ENCODE results near the gene STRN. TPM values are rescaled to one million over a fixed set of nuclear protein-coding genes. Genes with fewer than 3 reads are reported as not detected.
A peak's percentile ranks its signal among the peaks of the same experiment; 100 is the strongest.

The STRN gene
- total and polyA plus RNA-seq, 2 of the 13 experiments (the other 11 are each of a cell fraction or from before 2014, with no cell fraction given): 10.4 to 19.3 TPM

GRCh38 chr2:36886664-36887063 is 79.7 kb downstream of the STRN start:
- POLR2A ChIA-PET: no interaction called here
- WGBS (ENCODE audit: low lambda C conversion rate): 95% methylated on average over 1 of the region's 1 CpG
- H3K36me3 ChIP-seq (replicated peaks in 1 of 2; ENCODE audit: control insufficient read depth in 1 of 2, insufficient read depth in 2 of 2, low read length in 2 of 2): peaks cover 2 to 22% of the 10 kb centered on the region in 2 experiments
- H3K27ac ChIP-seq (ENCODE audit: extremely low read length, insufficient read depth, low read length): no peak overlapping the region
- no peaks in the 10 kb centered on the region for H3K9me3 ChIP-seq (ENCODE audit: low read length)
- intact Hi-C loops (cut with micrococcal nuclease; ENCODE audit: unreplicated experiment): no loop called here
- H3K27me3 ChIP-seq (ENCODE audit: control insufficient read depth in 1 of 2, insufficient read depth in 2 of 2, low read length in 2 of 2): no peaks in the 10 kb centered on the region
- H2AFZ ChIP-seq (ENCODE audit: low read length): no peak overlapping the region
- no peak for ATAC-seq
- no peak overlapping the region for H3K4me3 ChIP-seq (replicated peaks in 1 of 3; ENCODE audit: insufficient read depth in 1 of 3, low read depth in 2 of 3, low read length in 3 of 3)
- no peaks in the 10 kb centered on the region for H3K79me2 ChIP-seq (ENCODE audit: insufficient read depth, low read length)
- TF ChIP-seq ZNF639 (CRISPR knock-in tag; conservative IDR thresholded peaks at IDR 0.05): no peak
- H4K20me1 ChIP-seq (ENCODE audit: insufficient read depth, low read length): no peaks in the 10 kb centered on the region
- no peak for FAIRE-seq
- no TSS peak for BruUV-seq (replicated peaks)
- in situ Hi-C loops (cut with HindIII; ENCODE audit: extremely low pct_ligation_motif_present, low pct_unique_long_range_greater_than_20kb): no loop called here
- peaks cover 7% of the 10 kb centered on the region for H3K4me1 ChIP-seq (ENCODE audit: insufficient read depth, low read length)
- DNase-seq (ENCODE audit: low spot score): no peak
- H3K4me2 ChIP-seq (ENCODE audit: low read depth, low read length): no peak overlapping the region
- CTCF ChIA-PET (ENCODE audit: low intra/inter-chr PET ratio, low total read pairs): no interaction called here
- no peak overlapping the region for H3K9ac ChIP-seq (ENCODE audit: insufficient read depth, low read depth, low read length)

DNA sequence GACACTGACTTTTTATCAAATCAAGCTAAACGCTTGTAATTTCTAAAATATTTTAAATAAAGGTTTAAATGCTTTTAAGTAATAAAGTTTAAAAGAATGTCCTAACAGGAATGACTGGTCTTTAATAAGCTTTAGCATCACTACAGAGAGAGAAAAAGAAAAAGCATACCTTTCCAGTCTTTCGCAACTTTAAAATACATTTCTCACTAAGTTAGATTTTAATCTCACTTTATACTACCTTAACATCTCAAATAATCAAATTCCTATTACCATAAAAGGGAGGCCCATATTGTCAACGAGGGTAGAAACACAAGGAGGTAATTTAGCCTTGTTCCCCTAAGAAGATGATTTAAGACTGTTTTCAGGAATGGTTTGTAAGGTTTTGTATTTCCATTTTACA is 80.7 kb downstream of the STRN start:
- Histone ChIP-seq H3K4me1 (ENCODE audit: insufficient read depth, low read length) (peaks cover 7% of the 10 kb centered on the region), H3K27me3 (ENCODE audit: control insufficient read depth in 1 of 2, insufficient read depth in 2 of 2, low read length in 2 of 2) (no peaks in the 10 kb centered on the region), H4K20me1 (ENCODE audit: insufficient read depth, low read length) (no peaks in the 10 kb centered on the region), H3K4me2 (ENCODE audit: low read depth, low read length) (no peak overlapping the region), H3K4me3 (replicated peaks in 1 of 3; ENCODE audit: insufficient read depth in 1 of 3, low read depth in 2 of 3, low read length in 3 of 3) (no peak overlapping the region), H3K27ac (ENCODE audit: extremely low read length, insufficient read depth, low read length) (no peak overlapping the region), H3K79me2 (ENCODE audit: insufficient read depth, low read length) (no peaks in the 10 kb centered on the region), H3K9me3 (ENCODE audit: low read length) (no peaks in the 10 kb centered on the region), H3K36me3 (replicated peaks in 1 of 2; ENCODE audit: control insufficient read depth in 1 of 2, insufficient read depth in 2 of 2, low read length in 2 of 2) (peaks cover 2 to 22% of the 10 kb centered on the region in 2 experiments), H3K9ac (ENCODE audit: insufficient read depth, low read depth, low read length) (no peak overlapping the region), H2AFZ (ENCODE audit: low read length) (no peak overlapping the region)
- TF ChIP-seq HCFC1 (IDR thresholded peaks at IDR 0.05; ENCODE audit: low read depth, low read length) (no peak), MAFF (IDR thresholded peaks at IDR 0.05; ENCODE audit: low read depth, low read length) (no peak), CEBPB (IDR thresholded peaks at IDR 0.05; ENCODE audit: borderline replicate concordance, low read depth, low read length) (0 out of 2 replicates have a peak, but pooled peaks have one; percentile 35), ZBTB25 (CRISPR knock-in tag; IDR thresholded peaks at IDR 0.05) (no peak), GATAD1 (CRISPR knock-in tag; IDR thresholded peaks at IDR 0.05) (no peak)
- POLR2A ChIA-PET: no interaction called here
- intact Hi-C loops (cut with micrococcal nuclease; ENCODE audit: unreplicated experiment) (no loop called here), in situ Hi-C loops (cut with HindIII; ENCODE audit: extremely low pct_ligation_motif_present, low pct_unique_long_range_greater_than_20kb) (no loop called here)
- BruUV-seq (replicated peaks): no TSS peak
- FAIRE-seq (no peak), DNase-seq (ENCODE audit: low spot score) (no peak), ATAC-seq (no peak)
- CTCF ChIA-PET (ENCODE audit: low intra/inter-chr PET ratio, low total read pairs): no interaction called here
- 95% methylated on average over 3 of the region's 3 CpGs for WGBS (ENCODE audit: low lambda C conversion rate)
